ENCODE results near the gene HOXC9.

- TF ChIP-seq YY1 (IDR thresholded peaks at IDR 0.05; ENCODE audit: insufficient read depth, insufficient read length) (no peak), ZNF274 (IDR thresholded peaks at IDR 0.05; ENCODE audit: low read depth, low read length) (no peak)
Observed at GRCh38 chr12:53994264-53995001, 5.5 kb upstream of the HOXC9 start.
